Parathyroid adenoma (tissue), 2 donors: Measurements from ENCODE around the gene SLC7A5.

Source experiments
- H2AFZ ChIP-seq: fragments of 300-600 bp; sonication (generic); one replicate; pipeline ENCODE4 v1.7.0; 2017; ENCODE audit warnings: antibody characterized with exemption, mild to moderate bottlenecking
- H3K27ac ChIP-seq: fragments of 300-600 bp; sonication (generic); one replicate; pipeline ENCODE4 v1.7.0; 2017
- H3K27me3 ChIP-seq: fragments of 300-600 bp; sonication (generic); one replicate; pipeline ENCODE4 v1.7.0; 2017; ENCODE audit warnings: low read length; ENCODE audit not compliant: control insufficient read depth, insufficient read depth
- H3K36me3 ChIP-seq: fragments of 300-600 bp; sonication (generic); one replicate; pipeline ENCODE4 v1.7.0; 2017; ENCODE audit warnings: low read length; ENCODE audit not compliant: control insufficient read depth, insufficient read depth
- H3K4me1 ChIP-seq: fragments of 300-600 bp; sonication (generic); one replicate; pipeline ENCODE4 v1.7.0; 2017; ENCODE audit warnings: control low read depth
- H3K4me2 ChIP-seq: fragments of 300-600 bp; sonication (generic); one replicate; pipeline ENCODE4 v1.7.0; 2017; ENCODE audit warnings: low read length
- H3K4me3 ChIP-seq: fragments of 300-600 bp; sonication (generic); one replicate; pipeline ENCODE4 v1.7.0; 2017; ENCODE audit warnings: low read depth, low read length
- H3K79me2 ChIP-seq: fragments of 300-600 bp; sonication (generic); one replicate; pipeline ENCODE4 v1.7.0; 2017; ENCODE audit warnings: control low read depth
- H3K9ac ChIP-seq: fragments of 300-600 bp; sonication (generic); one replicate; pipeline ENCODE4 v1.7.0; 2017; ENCODE audit warnings: mild to moderate bottlenecking
- H3K9me3 ChIP-seq: fragments of 300-600 bp; sonication (generic); one replicate; pipeline ENCODE4 v1.7.0; 2017; ENCODE audit warnings: low read length; ENCODE audit not compliant: control insufficient read depth
- TF ChIP-seq, protein P1 (sequence below): fragments of 300-600 bp; sonication (generic); IDR thresholded peaks from one replicate; pipeline ENCODE4 v1.7.0; 2017; ENCODE audit warnings: antibody characterized with exemption, mild to moderate bottlenecking
- donor health status: primary hyperparathyroidism.

Gene SLC7A5

DNA sequence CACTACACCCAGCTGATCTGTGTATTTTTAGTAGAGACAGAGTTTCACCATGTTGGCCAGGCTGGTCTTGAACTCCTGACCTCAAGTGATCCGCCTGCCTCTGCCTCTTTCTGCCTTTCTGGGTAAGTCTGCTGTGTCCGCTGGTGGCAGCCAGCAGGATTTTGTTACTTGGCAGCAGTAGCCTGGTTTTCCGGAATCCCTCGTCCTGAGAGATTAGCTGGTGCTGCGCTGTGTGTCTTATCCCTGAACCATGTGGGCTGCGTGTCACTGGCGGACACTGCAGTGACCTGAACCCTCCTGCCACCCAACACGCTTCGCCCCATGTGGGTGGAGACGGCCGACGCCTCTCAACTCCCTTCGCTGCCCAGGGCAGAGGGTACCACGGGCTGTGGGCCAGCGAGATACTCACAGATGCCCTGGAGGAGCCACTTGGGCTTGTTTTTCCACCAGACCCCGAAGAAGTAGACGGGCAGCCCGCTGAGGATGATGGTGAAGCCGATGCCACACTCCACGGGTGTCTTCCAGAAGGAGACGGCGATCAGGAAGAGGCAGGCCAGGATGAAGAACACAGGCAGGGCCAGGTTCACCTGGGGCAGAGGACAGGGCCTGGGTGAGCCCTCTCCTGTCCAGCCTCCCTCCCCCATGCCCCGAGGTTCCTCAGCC is 35.2 kb downstream of the SLC7A5 start:
- TF ChIP-seq, protein P1, sequence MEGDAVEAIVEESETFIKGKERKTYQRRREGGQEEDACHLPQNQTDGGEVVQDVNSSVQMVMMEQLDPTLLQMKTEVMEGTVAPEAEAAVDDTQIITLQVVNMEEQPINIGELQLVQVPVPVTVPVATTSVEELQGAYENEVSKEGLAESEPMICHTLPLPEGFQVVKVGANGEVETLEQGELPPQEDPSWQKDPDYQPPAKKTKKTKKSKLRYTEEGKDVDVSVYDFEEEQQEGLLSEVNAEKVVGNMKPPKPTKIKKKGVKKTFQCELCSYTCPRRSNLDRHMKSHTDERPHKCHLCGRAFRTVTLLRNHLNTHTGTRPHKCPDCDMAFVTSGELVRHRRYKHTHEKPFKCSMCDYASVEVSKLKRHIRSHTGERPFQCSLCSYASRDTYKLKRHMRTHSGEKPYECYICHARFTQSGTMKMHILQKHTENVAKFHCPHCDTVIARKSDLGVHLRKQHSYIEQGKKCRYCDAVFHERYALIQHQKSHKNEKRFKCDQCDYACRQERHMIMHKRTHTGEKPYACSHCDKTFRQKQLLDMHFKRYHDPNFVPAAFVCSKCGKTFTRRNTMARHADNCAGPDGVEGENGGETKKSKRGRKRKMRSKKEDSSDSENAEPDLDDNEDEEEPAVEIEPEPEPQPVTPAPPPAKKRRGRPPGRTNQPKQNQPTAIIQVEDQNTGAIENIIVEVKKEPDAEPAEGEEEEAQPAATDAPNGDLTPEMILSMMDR = no peak
- no peak overlapping the region for H3K4me3 ChIP-seq
- H3K27me3 ChIP-seq = no peaks in the 10 kb centered on the region
- H3K79me2 ChIP-seq = no peaks in the 10 kb centered on the region
- H3K4me2 ChIP-seq = no peak overlapping the region
- H3K36me3 ChIP-seq = no peaks in the 10 kb centered on the region
- H3K9me3 ChIP-seq = no peaks in the 10 kb centered on the region
- H2AFZ ChIP-seq = no peak overlapping the region
- H3K9ac ChIP-seq = no peak overlapping the region
- no peaks in the 10 kb centered on the region for H3K4me1 ChIP-seq
- no peak overlapping the region for H3K27ac ChIP-seq

DNA sequence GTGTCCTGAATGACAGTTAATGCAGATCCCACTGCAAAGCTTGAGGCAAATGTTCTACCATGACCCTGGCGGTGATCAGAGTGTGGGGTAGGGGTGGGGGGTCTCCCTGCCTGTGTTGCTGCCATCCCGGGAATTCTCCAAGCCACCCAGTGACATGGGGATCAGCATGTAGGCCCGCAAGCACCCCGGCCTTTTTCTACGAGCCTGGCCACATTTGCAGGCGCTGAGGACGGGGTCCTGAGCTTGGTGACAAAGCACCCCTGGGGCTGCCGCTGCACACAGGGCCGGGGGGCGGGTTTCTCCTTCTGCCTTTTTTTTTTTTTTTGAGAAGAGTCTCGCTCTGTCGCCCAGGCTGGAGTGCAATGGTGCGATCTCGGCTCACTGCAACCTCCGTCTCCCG is 35.8 kb downstream of the SLC7A5 start:
- no peak overlapping the region for H3K9ac ChIP-seq
- TF ChIP-seq, protein P1 = no peak
- H3K27ac ChIP-seq = no peak overlapping the region
- no peak overlapping the region for H2AFZ ChIP-seq
- H3K9me3 ChIP-seq = no peaks in the 10 kb centered on the region
- H3K4me1 ChIP-seq = no peaks in the 10 kb centered on the region
- no peaks in the 10 kb centered on the region for H3K36me3 ChIP-seq
- no peaks in the 10 kb centered on the region for H3K79me2 ChIP-seq
- no peak overlapping the region for H3K4me2 ChIP-seq
- H3K4me3 ChIP-seq = no peak overlapping the region
- H3K27me3 ChIP-seq = no peaks in the 10 kb centered on the region

DNA sequence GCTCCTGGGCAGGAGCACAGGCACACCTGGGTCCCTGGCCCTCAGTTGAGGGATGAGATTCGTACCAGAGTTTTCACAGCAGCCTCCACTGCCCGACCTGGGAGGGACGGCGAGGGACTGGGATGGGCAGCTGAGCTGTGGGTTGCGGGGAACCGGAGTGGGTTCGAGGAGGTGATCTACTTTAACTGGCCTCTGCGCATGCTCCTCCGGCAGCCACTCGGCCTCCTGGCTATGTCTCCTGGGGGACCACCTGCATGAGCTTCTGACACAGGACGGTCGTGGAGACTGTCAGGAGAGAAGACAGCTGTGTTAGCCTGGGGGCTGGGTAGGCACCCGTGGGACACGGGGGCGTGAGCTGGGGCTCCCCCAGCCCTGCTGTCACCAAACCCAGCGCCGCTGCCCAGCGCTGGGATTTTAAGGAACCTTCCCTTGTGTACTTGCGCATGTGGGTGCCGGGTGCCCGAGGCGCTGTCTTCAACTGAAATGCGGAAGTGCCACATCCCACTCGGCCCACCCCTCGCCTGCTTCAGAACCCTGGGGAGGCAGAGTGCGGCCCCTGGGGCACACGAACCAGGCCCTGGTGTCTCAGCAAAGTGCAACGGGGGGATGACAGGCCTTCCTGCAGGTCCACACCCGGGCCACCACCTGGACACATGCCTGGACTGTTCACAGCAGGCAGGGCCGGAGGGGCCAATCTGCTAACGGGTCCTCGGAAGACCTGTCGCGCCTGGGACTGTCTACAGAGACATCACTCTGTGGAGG is 36.4 kb downstream of the SLC7A5 start:
- H3K4me3 ChIP-seq = no peak overlapping the region
- no peak overlapping the region for H3K4me2 ChIP-seq
- H2AFZ ChIP-seq = no peak overlapping the region
- H3K36me3 ChIP-seq = no peaks in the 10 kb centered on the region
- H3K9me3 ChIP-seq = no peaks in the 10 kb centered on the region
- H3K79me2 ChIP-seq = no peaks in the 10 kb centered on the region
- H3K27me3 ChIP-seq = no peaks in the 10 kb centered on the region
- no peaks in the 10 kb centered on the region for H3K4me1 ChIP-seq
- TF ChIP-seq, protein P1 = no peak
- H3K27ac ChIP-seq = no peak overlapping the region
- H3K9ac ChIP-seq = no peak overlapping the region

DNA sequence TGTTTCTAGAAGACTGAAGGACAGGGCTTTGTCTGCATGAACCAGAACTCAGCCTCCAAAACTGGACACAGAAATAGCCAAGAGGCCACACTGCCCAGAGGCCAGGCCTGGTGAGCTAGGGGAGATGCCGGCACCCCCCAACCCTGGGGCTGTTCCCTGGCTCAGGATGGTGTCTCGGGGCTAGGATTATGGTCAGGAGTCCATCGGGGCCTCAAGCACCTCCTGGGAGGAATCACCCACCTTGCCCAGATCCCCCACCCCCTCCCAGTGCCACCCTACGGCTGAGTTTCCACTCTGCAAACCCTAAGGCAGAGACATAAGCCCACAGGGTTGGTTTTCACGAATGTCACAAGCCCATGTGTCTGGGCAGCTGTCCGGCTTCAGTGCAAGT is 37.2 kb downstream of the SLC7A5 start:
- H2AFZ ChIP-seq = no peak overlapping the region
- H3K36me3 ChIP-seq = no peaks in the 10 kb centered on the region
- no peaks in the 10 kb centered on the region for H3K27me3 ChIP-seq
- H3K4me1 ChIP-seq = no peaks in the 10 kb centered on the region
- H3K9ac ChIP-seq = no peak overlapping the region
- H3K27ac ChIP-seq = no peak overlapping the region
- TF ChIP-seq, protein P1 = no peak
- H3K9me3 ChIP-seq = no peaks in the 10 kb centered on the region
- no peak overlapping the region for H3K4me2 ChIP-seq
- no peaks in the 10 kb centered on the region for H3K79me2 ChIP-seq
- no peak overlapping the region for H3K4me3 ChIP-seq
